Dendritic cell treated with granulocyte-macrophage colony-stimulating factor and Interleukin-4, amounts not matched to agents 40 ng/mL and 50 ng/mL, for 4 days (primary cell): ENCODE measurements around the gene SDS.

Experiments
- H3K27ac Mint-ChIP-seq: one replicate; pipeline ENCODE4 v1.8.0; 2022; ENCODE audit warnings: mild to moderate bottlenecking, mixed read lengths
- H3K27me3 Mint-ChIP-seq: one replicate; pipeline ENCODE4 v1.8.0; 2022; ENCODE audit warnings: mild to moderate bottlenecking, mixed read lengths
- H3K36me3 Mint-ChIP-seq: one replicate; pipeline ENCODE4 v1.8.0; 2022; ENCODE audit warnings: low read depth, mixed read lengths
- H3K4me1 Mint-ChIP-seq: one replicate; pipeline ENCODE4 v1.8.0; 2022; ENCODE audit warnings: low read depth, mixed read lengths
- H3K4me3 Mint-ChIP-seq: one replicate; pipeline ENCODE4 v1.8.0; 2022; ENCODE audit warnings: mild to moderate bottlenecking, moderate library complexity, mixed read lengths
- H3K9me3 Mint-ChIP-seq: one replicate; pipeline ENCODE4 v1.8.0; 2022; ENCODE audit warnings: mixed read lengths
- intact Hi-C: fragments of 100-400 bp; cut with micrococcal nuclease; formaldehyde crosslinking; loops from one replicate; pipeline ENCODE4 v1.15.0; 2022

SDS gene

GRCh38 chr12:113420996-113421595 lies 17.4 kb upstream of the SDS start:
- Mint-ChIP-seq H3K27me3 (no peaks in the 10 kb centered on the region), H3K27ac (peak overlapping the region; percentile 97)
- intact Hi-C loops: no loop called here

GRCh38 chr12:113418213-113418879 lies 14.7 kb upstream of the SDS start:
- Mint-ChIP-seq H3K4me3 (no peak overlapping the region), H3K4me1 (peaks cover 74% of the 10 kb centered on the region), H3K27ac (peak overlapping the region; percentile 70), H3K27me3 (no peaks in the 10 kb centered on the region), H3K9me3 (no peaks in the 10 kb centered on the region), H3K36me3 (peaks cover 6% of the 10 kb centered on the region)
- intact Hi-C loops: no loop called here

More at GRCh38 chr12:113420996-113421595, 17.4 kb upstream of the SDS start:
- H3K36me3 Mint-ChIP-seq: peaks cover 6% of the 10 kb centered on the region
- H3K4me1 Mint-ChIP-seq: peaks cover 80% of the 10 kb centered on the region
- H3K9me3 Mint-ChIP-seq: no peaks in the 10 kb centered on the region
- no peak overlapping the region for H3K4me3 Mint-ChIP-seq

GRCh38 chr12:113416091-113416754 lies 12.5 kb upstream of the SDS start:
- Mint-ChIP-seq H3K4me1 (peaks cover 54% of the 10 kb centered on the region), H3K4me3 (no peak overlapping the region), H3K27ac (peak overlapping the region; percentile 93), H3K36me3 (no peaks in the 10 kb centered on the region), H3K9me3 (no peaks in the 10 kb centered on the region), H3K27me3 (no peaks in the 10 kb centered on the region)
- intact Hi-C loops: no loop called here

GRCh38 chr12:113414519-113415038 lies 10.9 kb upstream of the SDS start:
- Mint-ChIP-seq H3K27ac (peak overlapping the region; percentile 93), H3K4me1 (peaks cover 44% of the 10 kb centered on the region), H3K36me3 (no peaks in the 10 kb centered on the region), H3K9me3 (no peaks in the 10 kb centered on the region), H3K4me3 (no peak overlapping the region), H3K27me3 (peaks cover 4% of the 10 kb centered on the region)
- intact Hi-C loops: no loop called here

GRCh38 chr12:113413488-113413939 lies 9.8 kb upstream of the SDS start:
- H3K9me3 Mint-ChIP-seq: no peaks in the 10 kb centered on the region
- no peak overlapping the region for H3K4me3 Mint-ChIP-seq
- intact Hi-C loops: no loop called here
- H3K27me3 Mint-ChIP-seq: peaks cover 4% of the 10 kb centered on the region
- H3K36me3 Mint-ChIP-seq: no peaks in the 10 kb centered on the region
- peaks cover 39% of the 10 kb centered on the region for H3K4me1 Mint-ChIP-seq
- H3K27ac Mint-ChIP-seq: peak overlapping the region; percentile 58

- Mint-ChIP-seq H3K36me3 (no peaks in the 10 kb centered on the region), H3K9me3 (no peaks in the 10 kb centered on the region), H3K27ac (peak overlapping the region; percentile 31), H3K4me1 (peaks cover 42% of the 10 kb centered on the region), H3K27me3 (peaks cover 4% of the 10 kb centered on the region), H3K4me3 (no peak overlapping the region)
- intact Hi-C loops: no loop called here
Observed at GRCh38 chr12:113409462-113410124, 5.9 kb upstream of the SDS start.

- Mint-ChIP-seq H3K27ac (peak overlapping the region; percentile 86), H3K36me3 (no peaks in the 10 kb centered on the region), H3K27me3 (peaks cover 4% of the 10 kb centered on the region), H3K9me3 (no peaks in the 10 kb centered on the region), H3K4me1 (peaks cover 46% of the 10 kb centered on the region), H3K4me3 (no peak overlapping the region)
- intact Hi-C loops: no loop called here
Observed at GRCh38 chr12:113408756-113409298, 5.1 kb upstream of the SDS start.

GRCh38 chr12:113407931-113408600 lies 4.4 kb upstream of the SDS start:
- Mint-ChIP-seq H3K9me3 (no peaks in the 10 kb centered on the region), H3K36me3 (no peaks in the 10 kb centered on the region), H3K27me3 (peaks cover 4% of the 10 kb centered on the region), H3K27ac (peak overlapping the region; percentile 86), H3K4me1 (peaks cover 50% of the 10 kb centered on the region), H3K4me3 (no peak overlapping the region)
- intact Hi-C loops: no loop called here

- Mint-ChIP-seq H3K4me3 (no peak overlapping the region), H3K9me3 (no peaks in the 10 kb centered on the region), H3K27ac (peak overlapping the region; percentile 80), H3K4me1 (peaks cover 50% of the 10 kb centered on the region), H3K36me3 (no peaks in the 10 kb centered on the region), H3K27me3 (peaks cover 4% of the 10 kb centered on the region)
- intact Hi-C loops: no loop called here
Observed at GRCh38 chr12:113405694-113406093, 2.0 kb upstream of the SDS start.

- Mint-ChIP-seq H3K36me3 (no peaks in the 10 kb centered on the region), H3K4me3 (no peak overlapping the region), H3K27ac (no peak overlapping the region), H3K27me3 (peaks cover 6% of the 10 kb centered on the region), H3K4me1 (peaks cover 40% of the 10 kb centered on the region), H3K9me3 (no peaks in the 10 kb centered on the region)
- intact Hi-C loops: no loop called here
Observed at GRCh38 chr12:113402586-113403260, 964 bp downstream of the SDS start.

GRCh38 chr12:113401066-113402000 lies 2.4 kb downstream of the SDS start:
- no peak overlapping the region for H3K4me3 Mint-ChIP-seq
- no peaks in the 10 kb centered on the region for H3K36me3 Mint-ChIP-seq
- peaks cover 31% of the 10 kb centered on the region for H3K4me1 Mint-ChIP-seq
- no peaks in the 10 kb centered on the region for H3K9me3 Mint-ChIP-seq
- intact Hi-C loops: no loop called here
- H3K27ac Mint-ChIP-seq: no peak overlapping the region
- H3K27me3 Mint-ChIP-seq: peaks cover 15% of the 10 kb centered on the region

GRCh38 chr12:113400362-113400761 lies 3.3 kb downstream of the SDS start:
- Mint-ChIP-seq H3K27ac (no peak overlapping the region), H3K9me3 (no peaks in the 10 kb centered on the region), H3K36me3 (no peaks in the 10 kb centered on the region), H3K4me1 (peaks cover 25% of the 10 kb centered on the region), H3K27me3 (peaks cover 15% of the 10 kb centered on the region), H3K4me3 (no peak overlapping the region)
- intact Hi-C loops: no loop called here
